H1 (cell line): Measurements from ENCODE around the gene ZNF70. TPM values are rescaled to one million over a fixed set of nuclear protein-coding genes. Genes with fewer than 3 reads are reported as not detected.

Experiments
- CTCF ChIA-PET: fragments of 300-600 bp; sonication (Branson Sonifier 250); formaldehyde crosslinking; loops from one replicate; lab custom pipeline; 2021; ENCODE audit not compliant: partially characterized antibody; lab: Charles Lee
- POLR2A ChIA-PET: fragments of 300-600 bp; sonication (Branson Sonifier 250); formaldehyde crosslinking; loops from one replicate; lab custom pipeline; 2021; ENCODE audit warnings: inconsistent platforms; ENCODE audit not compliant: partially characterized antibody; lab: Charles Lee
- DNase-seq, 2 experiments: peaks; one replicate each; pipeline versions ENCODE4 v3.0.0 to v3.0.0-alpha.2; 2010 to 2022; ENCODE audit warnings: low spot score in 2 of 2, low read depth in 1 of 2, mixed read lengths in 1 of 2
- FAIRE-seq: peaks from 2 replicates; lab custom pipeline; 2011; peaks lifted over from hg19 to GRCh38; lab: Jason Lieb, UNC
- H2AFZ ChIP-seq: 2 replicates; pipeline ENCODE4 v1.8.1; 2012; ENCODE audit warnings: low read length, inconsistent platforms
- H2AK5ac ChIP-seq: 2 replicates; pipeline ENCODE4 v1.6.1; 2013; ENCODE audit warnings: low read depth, low read length
- H2BK120ac ChIP-seq: replicated peaks from 2 replicates; pipeline ENCODE3; 2013; ENCODE audit warnings: low read depth, low read length, inconsistent platforms
- H2BK12ac ChIP-seq: 2 replicates; pipeline ENCODE4 v1.6.1; 2013; ENCODE audit warnings: low read depth, low read length
- H2BK15ac ChIP-seq: 2 replicates; pipeline ENCODE4 v1.6.1; 2013; ENCODE audit warnings: low read length
- H2BK20ac ChIP-seq: 2 replicates; pipeline ENCODE4 v1.6.1; 2013; ENCODE audit warnings: low read length
- H2BK5ac ChIP-seq: 2 replicates; pipeline ENCODE4 v1.6.1; 2013; ENCODE audit warnings: low read depth, low read length
- H3K14ac ChIP-seq: 2 replicates; pipeline ENCODE4 v1.6.1; 2013; ENCODE audit warnings: inconsistent platforms; ENCODE audit not compliant: insufficient read length
- H3K18ac ChIP-seq: 2 replicates; pipeline ENCODE4 v1.6.1; 2013; ENCODE audit warnings: low read length; ENCODE audit errors: extremely low read depth
- H3K23ac ChIP-seq: 2 replicates; pipeline ENCODE4 v1.6.1; 2013; ENCODE audit warnings: inconsistent platforms; ENCODE audit not compliant: insufficient read length
- H3K23me2 ChIP-seq: 2 replicates; pipeline ENCODE4 v1.6.1; 2013; ENCODE audit warnings: low read depth, low read length
- H3K27ac ChIP-seq: 2 replicates; pipeline ENCODE4 v1.6.1; 2011; ENCODE audit warnings: low read depth, low read length, inconsistent platforms
- H3K27me3 ChIP-seq, 4 experiments: replicated peaks in 1 of 4; 1 replicate in 1 of 4; 2 replicates in 3 of 4; pipeline versions ENCODE4 v1.6.1 to v1.8.1; 2011 to 2013; ENCODE audit warnings: low read length in 3 of 4, mild to moderate bottlenecking in 3 of 4, inconsistent platforms in 2 of 4, mixed read lengths in 2 of 4, moderate library complexity in 1 of 4; ENCODE audit not compliant: control insufficient read depth in 3 of 4, insufficient read depth in 3 of 4; ENCODE audit errors: extremely low read depth in 1 of 4
- H3K36me3 ChIP-seq, 4 experiments: 2 replicates each; pipeline versions ENCODE4 v1.6.1 to v1.8.1; 2011 to 2013; ENCODE audit warnings: mild to moderate bottlenecking in 4 of 4, low read length in 3 of 4, moderate library complexity in 2 of 4, control low read depth in 1 of 4, inconsistent platforms in 1 of 4; ENCODE audit not compliant: insufficient read depth in 4 of 4, control insufficient read depth in 2 of 4
- H3K4ac ChIP-seq: replicated peaks from 2 replicates; pipeline ENCODE3; 2013; ENCODE audit warnings: low read length, low read depth, mixed read lengths, inconsistent platforms; ENCODE audit not compliant: insufficient read length
- H3K4me1 ChIP-seq, 4 experiments: replicated peaks in 1 of 4; 1 replicate in 1 of 4; 2 replicates in 3 of 4; pipeline versions ENCODE4 v1.6.1 to v1.8.1; 2011 to 2013; ENCODE audit warnings: low read length in 3 of 4, inconsistent platforms in 2 of 4, mixed read lengths in 1 of 4; ENCODE audit not compliant: insufficient read depth in 4 of 4, control insufficient read depth in 3 of 4
- H3K4me2 ChIP-seq, 2 experiments: 2 replicates each; pipeline versions ENCODE4 v1.6.1 to v1.8.1; 2011 to 2013; ENCODE audit warnings: low read depth in 2 of 2, low read length in 2 of 2, control low read depth in 1 of 2, inconsistent platforms in 1 of 2, mild to moderate bottlenecking in 1 of 2; ENCODE audit not compliant: insufficient read depth in 1 of 2
- H3K4me3 ChIP-seq, 4 experiments: fragments of 200-600, 300-600 bp in 1 of 4; sonication (generic), shearing (Covaris generic), sonication (Bioruptor Twin) in 1 of 4; 2 replicates each; pipeline versions ENCODE4 v1.5.1 to v1.8.1; 2011 to 2016; ENCODE audit warnings: low read length in 4 of 4, low read depth in 3 of 4, control low read depth in 2 of 4, inconsistent platforms in 2 of 4, mild to moderate bottlenecking in 2 of 4, mixed read lengths in 1 of 4, moderate library complexity in 1 of 4; ENCODE audit not compliant: insufficient read depth in 2 of 4; ENCODE audit errors: extremely low read depth in 1 of 4
- H3K56ac ChIP-seq: replicated peaks from 2 replicates; pipeline ENCODE3; 2013; ENCODE audit warnings: low read depth, mild to moderate bottlenecking, mixed read lengths, low read length, inconsistent platforms; ENCODE audit not compliant: insufficient read length
- H3K79me1 ChIP-seq: 2 replicates; pipeline ENCODE4 v1.6.1; 2013; ENCODE audit warnings: low read depth, low read length, control low read depth
- H3K79me2 ChIP-seq, 2 experiments: 2 replicates each; pipeline versions ENCODE4 v1.6.1 to v1.8.1; 2012 to 2013; ENCODE audit warnings: low read length in 2 of 2, mild to moderate bottlenecking in 2 of 2, inconsistent platforms in 1 of 2; ENCODE audit not compliant: insufficient read depth in 2 of 2, control insufficient read depth in 1 of 2
- H3K9ac ChIP-seq, 4 experiments: replicated peaks in 1 of 4; 1 replicate in 1 of 4; 2 replicates in 3 of 4; pipeline versions ENCODE4 v1.6.1 to v1.8.1; 2011 to 2013; ENCODE audit warnings: low read depth in 3 of 4, low read length in 3 of 4, control low read depth in 2 of 4, mild to moderate bottlenecking in 2 of 4, moderate library complexity in 2 of 4, inconsistent platforms in 1 of 4; ENCODE audit errors: extremely low read depth in 1 of 4
- H3K9me3 ChIP-seq, 2 experiments: 2 replicates each; pipeline versions ENCODE4 v1.6.1 to v1.8.1; 2012 to 2013; ENCODE audit warnings: mild to moderate bottlenecking in 2 of 2, moderate library complexity in 2 of 2, control low read depth in 1 of 2, inconsistent platforms in 1 of 2, low read depth in 1 of 2, low read length in 1 of 2, mixed read lengths in 1 of 2; ENCODE audit not compliant: insufficient read depth in 2 of 2
- H4K20me1 ChIP-seq, 2 experiments: replicated peaks in 1 of 2; 2 replicates each; pipeline versions ENCODE3 to v1.8.1; 2011 to 2013; ENCODE audit warnings: inconsistent platforms in 2 of 2, low read length in 2 of 2, mild to moderate bottlenecking in 1 of 2; ENCODE audit not compliant: insufficient read depth in 2 of 2, control insufficient read depth in 1 of 2
- H4K5ac ChIP-seq: 2 replicates; pipeline ENCODE4 v1.6.1; 2013; ENCODE audit warnings: low read length, low read depth, mixed read lengths, inconsistent platforms; ENCODE audit not compliant: insufficient read length
- H4K8ac ChIP-seq: 2 replicates; pipeline ENCODE4 v1.8.0; 2013; ENCODE audit warnings: mild to moderate bottlenecking, moderate library complexity, low read length, inconsistent platforms; ENCODE audit not compliant: insufficient read depth; ENCODE audit errors: extremely low read depth
- H4K91ac ChIP-seq: replicated peaks from 2 replicates; pipeline ENCODE3; 2013; ENCODE audit warnings: low read length, mixed read lengths, inconsistent platforms; ENCODE audit not compliant: insufficient read length
- BACH1 ChIP-seq: IDR thresholded peaks from 2 replicates; pipeline ENCODE4 v1.6.1; 2012; ENCODE audit warnings: low read length, improper control_type of control experiment
- CHD1 ChIP-seq: IDR thresholded peaks from 2 replicates; pipeline ENCODE4 v1.6.1; 2012; ENCODE audit warnings: low read depth, low read length, improper control_type of control experiment
- EGR1 ChIP-seq: IDR thresholded peaks from 2 replicates; pipeline ENCODE4 v1.6.1; 2011; ENCODE audit warnings: low read depth, low read length, borderline replicate concordance
- GABPA ChIP-seq: IDR thresholded peaks from 2 replicates; pipeline ENCODE4 v1.6.1; 2011; ENCODE audit warnings: mild to moderate bottlenecking, low read length, moderate library complexity, borderline replicate concordance; ENCODE audit not compliant: insufficient read depth
- HDAC2 ChIP-seq, 2 experiments: fragments of 300-600 bp in 1 of 2; sonication (generic) in 1 of 2; IDR thresholded peaks; 2 replicates each; pipeline ENCODE4 v1.6.1; 2011 to 2012; ENCODE audit warnings: low read depth in 2 of 2, low read length in 2 of 2, mild to moderate bottlenecking in 2 of 2, moderate library complexity in 2 of 2, borderline replicate concordance in 1 of 2, inconsistent platforms in 1 of 2
- NANOG ChIP-seq: IDR thresholded peaks from 2 replicates; pipeline ENCODE4 v1.6.1; 2011; ENCODE audit warnings: low read length, low read depth, mild to moderate bottlenecking, inconsistent platforms; ENCODE audit not compliant: insufficient read depth, poor library complexity, severe bottlenecking
- POLR2A ChIP-seq, 2 experiments: IDR thresholded peaks; 1 replicate in 1 of 2; 2 replicates in 1 of 2; pipeline ENCODE4 v1.6.1; 2011; ENCODE audit warnings: low read depth in 2 of 2, low read length in 2 of 2, mild to moderate bottlenecking in 2 of 2; ENCODE audit errors: control extremely low read depth in 1 of 2
- RFX5 ChIP-seq: IDR thresholded peaks from 2 replicates; pipeline ENCODE4 v1.6.1; 2011; ENCODE audit warnings: low read depth, low read length, improper control_type of control experiment, borderline replicate concordance
- SP2 ChIP-seq: IDR thresholded peaks from 2 replicates; pipeline ENCODE4 v1.6.1; 2012; ENCODE audit warnings: mild to moderate bottlenecking, low read length, inconsistent platforms
- SRF ChIP-seq: IDR thresholded peaks from 2 replicates; pipeline ENCODE4 v1.6.1; 2011; ENCODE audit warnings: mild to moderate bottlenecking, low read depth, low read length, moderate library complexity
- TBP ChIP-seq: IDR thresholded peaks from 2 replicates; pipeline ENCODE4 v1.6.1; 2011; ENCODE audit warnings: low read depth, low read length, improper control_type of control experiment
- TCF12 ChIP-seq: IDR thresholded peaks from 2 replicates; pipeline ENCODE4 v1.6.1; 2011; ENCODE audit warnings: low read depth, mild to moderate bottlenecking, low read length
- TEAD4 ChIP-seq: IDR thresholded peaks from 2 replicates; pipeline ENCODE4 v1.6.1; 2012; ENCODE audit warnings: low read depth, low read length, inconsistent platforms, mixed read lengths
- WGBS, 2 experiments: shearing (Covaris generic) in 1 of 2; methylation state at CpG; one replicate each; pipeline versions ENCODE4 v1.1.6 to v1.1.7; 2013 to 2015; ENCODE audit warnings: low lambda C conversion rate in 2 of 2, mixed read lengths in 2 of 2, inconsistent platforms in 1 of 2, low coverage in 1 of 2, missing lambda C conversion rate in 1 of 2; ENCODE audit not compliant: insufficient replicate concordance in 2 of 2, insufficient coverage in 1 of 2, insufficient read length in 1 of 2; ENCODE audit errors: extremely low coverage in 1 of 2, missing lambda C conversion rate in 1 of 2; 5-methylcytosine and 5-hydroxymethylcytosine counted together
- polyA plus RNA-seq, 7 experiments: library from polyadenylated mRNA; depleted of rRNA in 3 of 7; stranded (reverse) in 5 of 7; unstranded in 2 of 7; fragments of >200 nt in 5 of 7; fragments of 200-250 nt in 2 of 7; gene quantifications; 1 replicate in 5 of 7; 2 replicates in 1 of 7; 4 replicates in 1 of 7; pipeline versions ENCODE4 v1.2.1 to v1.2.3, GENCODE V29; 2011 to 2013; ENCODE audit warnings: missing spikeins in 2 of 7, mixed read lengths in 2 of 7
- total RNA-seq: library from RNA; stranded (reverse); fragmentation: NEBNext Ultra II Directional; extraction: Animal tissue kit (Norgen Biotek cat#: 25700); gene quantifications from 2 replicates; pipeline ENCODE4 v1.2.1, GENCODE V29; 2021

The ZNF70 gene
- total and polyA plus RNA-seq, 2 of the 8 experiments (the other 6 are each of a cell fraction or from before 2014, with no cell fraction given), result 1.1 to 2.6 TPM

DNA sequence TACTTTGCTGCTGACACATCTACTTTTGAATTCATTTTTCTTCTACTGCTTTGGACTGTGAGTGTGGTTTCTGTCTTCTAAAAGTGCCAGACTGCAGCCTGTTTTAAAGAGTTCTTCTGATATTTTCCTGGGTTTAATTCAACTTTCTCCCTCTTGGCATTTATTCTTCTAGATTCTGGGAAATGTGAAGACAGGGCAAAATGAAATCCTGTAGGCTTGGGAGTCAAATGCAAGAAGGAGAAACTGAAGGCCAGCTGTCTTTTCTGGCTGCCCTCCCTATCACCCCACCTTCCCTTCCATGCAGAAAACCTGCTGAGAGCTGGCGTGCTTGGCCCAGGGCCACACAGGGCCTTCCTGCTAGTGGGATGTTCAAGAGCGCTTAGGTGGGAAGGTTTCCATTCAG lies 7.6 kb downstream of the ZNF70 start:
- FAIRE-seq (no peak), DNase-seq (no peak)
- no peaks in the 10 kb centered on the region for H3K4me1 ChIP-seq
- no peak overlapping the region for H4K91ac ChIP-seq
- TF ChIP-seq TEAD4 (no peak), BACH1 (no peak), GABPA (no peak), CHD1 (no peak), RFX5 (no peak), SP2 (no peak), POLR2A (IDR thresholded peaks at IDR 0.05; ENCODE audit: control extremely low read depth in 1 of 2, low read depth in 2 of 2, low read length in 2 of 2) (no peak), SRF (no peak), EGR1 (no peak), HDAC2 (IDR thresholded peaks at IDR 0.05; ENCODE audit: borderline replicate concordance in 1 of 2, low read depth in 2 of 2, low read length in 2 of 2) (no peak), NANOG (no peak), TCF12 (no peak), TBP (no peak)
- H2BK5ac ChIP-seq, result no peak overlapping the region
- H2AK5ac ChIP-seq, result no peak overlapping the region
- no peak overlapping the region for H2BK15ac ChIP-seq
- H3K9ac ChIP-seq, result no peak overlapping the region
- no peak overlapping the region for H3K4ac ChIP-seq
- no peak overlapping the region for H2BK120ac ChIP-seq
- no peak overlapping the region for H3K56ac ChIP-seq
- no peak overlapping the region for H3K27ac ChIP-seq
- no peak overlapping the region for H4K5ac ChIP-seq
- WGBS, 2 experiments, result 78% methylated on average over 2 of the region's 2 CpGs; no CpG with 5 or more reads in 1 of the 2 experiments
- H3K79me1 ChIP-seq, result no peaks in the 10 kb centered on the region
- H2AFZ ChIP-seq, result no peak overlapping the region
- ChIA-PET CTCF (interaction anchor here (0.7 to 1.2 kb wide), 2 partner anchors 25 to 45 kb away, joined by 3 read pairs; no protein-coding TSS in a partner anchor), POLR2A (interaction anchor here (1.2 kb wide), 1 partner anchor 26 kb away, joined by 3 read pairs; no protein-coding TSS in a partner anchor)
- peaks cover 0 to 9% (median 2%) of the 10 kb centered on the region in 4 experiments; a peak in 3 of 8 replicates for H3K36me3 ChIP-seq
- H3K23me2 ChIP-seq, result no peaks in the 10 kb centered on the region
- H4K8ac ChIP-seq, result no peak overlapping the region
- H3K18ac ChIP-seq, result no peak overlapping the region
- H2BK20ac ChIP-seq, result no peak overlapping the region
- H3K4me3 ChIP-seq, result no peak overlapping the region
- H3K79me2 ChIP-seq, result no peaks in the 10 kb centered on the region
- no peak overlapping the region for H3K14ac ChIP-seq
- no peaks in the 10 kb centered on the region for H3K27me3 ChIP-seq
- H2BK12ac ChIP-seq, result no peak overlapping the region
- no peak overlapping the region for H3K4me2 ChIP-seq
- peaks cover 0 to 5% of the 10 kb centered on the region in 2 experiments for H4K20me1 ChIP-seq
- H3K23ac ChIP-seq, result no peak overlapping the region
- no peaks in the 10 kb centered on the region for H3K9me3 ChIP-seq
